Memory B cell (primary cell): ENCODE measurements around the gene TRABD2B.
A peak's percentile ranks its signal among the peaks of the same experiment; 100 is the strongest.

Experiments used
- ATAC-seq: fragments of 150-1000 bp; cut with Tn5 transposase; 2 replicates; pipeline ENCODE4 v1.10.0; 2021; ENCODE audit warnings: low read depth, mild to moderate bottlenecking, moderate library complexity
- DNase-seq, 2 donors: peaks; one replicate each; pipeline ENCODE4 v3.0.0; 2022; ENCODE audit warnings: low spot score in 2 of 2
- H3K27ac Mint-ChIP-seq: one replicate; pipeline ENCODE4 v1.8.0; 2022; ENCODE audit warnings: mild to moderate bottlenecking, moderate library complexity, mixed read lengths
- H3K27me3 Mint-ChIP-seq: one replicate; pipeline ENCODE4 v1.8.0; 2022; ENCODE audit warnings: mixed read lengths
- H3K36me3 Mint-ChIP-seq: one replicate; pipeline ENCODE4 v1.8.0; 2022; ENCODE audit warnings: mild to moderate bottlenecking, mixed read lengths
- H3K4me1 Mint-ChIP-seq: one replicate; pipeline ENCODE4 v1.8.0; 2022; ENCODE audit warnings: mixed read lengths
- H3K4me3 Mint-ChIP-seq: one replicate; pipeline ENCODE4 v1.8.0; 2022; ENCODE audit warnings: mild to moderate bottlenecking, moderate library complexity, mixed read lengths
- H3K9me3 Mint-ChIP-seq: one replicate; pipeline ENCODE4 v1.8.0; 2022; ENCODE audit warnings: mixed read lengths

Gene TRABD2B

DNA sequence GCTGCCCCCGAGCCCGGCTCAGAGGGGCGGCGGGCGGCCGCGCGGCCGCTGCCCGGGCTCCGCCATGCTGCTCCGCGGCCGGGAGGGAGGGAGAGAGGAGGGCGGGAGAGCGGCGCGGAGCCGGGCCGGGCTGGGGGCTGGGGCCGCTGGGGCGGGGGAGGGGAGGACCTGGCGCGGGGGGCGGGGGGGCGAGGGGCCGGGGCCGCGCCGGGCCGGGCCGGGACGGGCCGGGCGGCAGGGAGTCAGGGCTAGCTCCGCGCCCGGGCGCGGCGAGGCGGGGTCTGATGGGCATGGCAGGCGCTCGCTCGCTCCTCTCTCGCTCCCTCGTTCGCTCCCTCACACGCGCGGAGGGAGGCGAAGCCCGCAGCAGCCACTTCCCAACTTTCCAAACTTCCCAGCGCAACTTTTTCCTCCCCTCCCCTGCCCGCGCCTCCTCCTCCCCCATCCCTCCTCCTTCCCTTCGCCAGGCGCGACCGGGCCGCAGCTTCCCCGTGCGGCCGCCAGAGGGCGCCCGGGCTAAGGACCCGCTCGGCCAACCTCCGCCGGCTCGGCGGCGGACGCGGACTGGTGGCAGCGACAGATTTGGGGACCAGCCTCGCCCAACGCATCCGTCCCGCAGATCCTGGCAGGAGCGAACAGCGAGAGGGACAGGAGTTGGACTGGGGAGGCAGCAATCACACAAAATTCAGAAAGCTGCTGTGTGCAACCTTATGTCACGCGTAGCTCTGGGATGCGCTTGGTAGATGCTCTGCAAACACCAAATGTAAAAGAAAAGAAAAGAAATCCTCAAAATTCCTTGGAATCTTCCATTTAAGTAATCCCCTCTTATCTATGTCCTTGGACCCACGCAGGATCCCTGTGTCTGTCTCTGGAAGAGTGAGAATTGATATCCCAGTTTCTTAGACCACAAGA is at the start of gene TRABD2B:
Gene TRABD2B (minus strand): TSS at position 97 of the 912 bp plus-strand sequence.
- Mint-ChIP-seq H3K27ac (no peak within 1 kb of the TSS), H3K27me3 (peaks cover 30% of the 10 kb centered on the region), H3K4me3 (peak within 1 kb of the TSS; percentile 70), H3K9me3 (no peaks in the 10 kb centered on the region), H3K36me3 (peaks cover 4% of the 10 kb centered on the region), H3K4me1 (peaks cover 7% of the 10 kb centered on the region)
- DNase-seq (peak; percentile 62 to 83), ATAC-seq (peak; percentile 73)

DNA sequence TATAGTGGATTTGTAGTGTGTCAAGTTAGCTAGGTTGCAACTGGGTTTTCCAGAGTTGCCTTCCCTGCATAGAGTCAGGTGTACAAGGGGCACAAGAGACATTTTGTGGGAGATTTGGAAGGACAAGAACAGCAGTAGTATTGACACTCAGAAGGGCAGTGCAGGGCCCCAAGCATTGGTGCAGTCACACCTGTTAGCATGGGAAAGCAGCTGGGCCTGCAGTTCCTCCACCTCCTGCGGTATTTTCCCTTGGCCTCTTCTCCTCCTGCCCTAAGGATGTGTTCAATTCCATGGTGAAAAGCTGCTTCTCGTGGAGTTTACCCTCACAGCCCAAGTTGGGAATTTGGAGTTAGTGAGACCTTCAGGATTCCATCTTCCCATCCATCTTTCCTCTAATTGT is 47.1 kb upstream of the TRABD2B start:
- peaks cover 2% of the 10 kb centered on the region for H3K4me1 Mint-ChIP-seq

DNA sequence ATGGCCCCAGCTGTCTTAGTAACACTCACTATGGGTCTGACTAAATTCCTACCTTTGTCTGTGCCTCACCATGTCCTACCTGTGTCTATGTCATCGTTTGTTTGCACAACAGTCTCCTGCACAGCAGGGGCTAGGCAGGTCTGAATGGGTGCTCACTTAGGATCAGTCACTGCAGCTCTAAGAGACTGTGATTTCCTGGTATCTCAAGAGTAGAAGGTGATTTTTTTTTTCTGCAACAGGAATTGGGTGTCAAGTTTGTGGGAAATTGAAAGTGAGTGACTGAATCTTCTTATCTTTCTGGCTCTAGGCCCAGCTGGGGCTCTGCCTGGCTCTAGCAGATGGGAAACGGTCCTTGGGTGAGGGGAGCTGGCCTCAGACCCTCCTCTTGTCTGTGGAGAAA is 46.4 kb upstream of the TRABD2B start:
- H3K4me1 Mint-ChIP-seq, result peaks cover 2% of the 10 kb centered on the region

More for the DNA sequence above, 47.1 kb upstream of the TRABD2B start:
- no peaks in the 10 kb centered on the region for H3K36me3 Mint-ChIP-seq
- DNase-seq (no peak), ATAC-seq (no peak)
- peaks cover 1% of the 10 kb centered on the region for H3K9me3 Mint-ChIP-seq
- H3K27ac Mint-ChIP-seq, result no peak overlapping the region
- H3K4me3 Mint-ChIP-seq, result no peak overlapping the region
- H3K27me3 Mint-ChIP-seq, result peaks cover 11% of the 10 kb centered on the region

DNA sequence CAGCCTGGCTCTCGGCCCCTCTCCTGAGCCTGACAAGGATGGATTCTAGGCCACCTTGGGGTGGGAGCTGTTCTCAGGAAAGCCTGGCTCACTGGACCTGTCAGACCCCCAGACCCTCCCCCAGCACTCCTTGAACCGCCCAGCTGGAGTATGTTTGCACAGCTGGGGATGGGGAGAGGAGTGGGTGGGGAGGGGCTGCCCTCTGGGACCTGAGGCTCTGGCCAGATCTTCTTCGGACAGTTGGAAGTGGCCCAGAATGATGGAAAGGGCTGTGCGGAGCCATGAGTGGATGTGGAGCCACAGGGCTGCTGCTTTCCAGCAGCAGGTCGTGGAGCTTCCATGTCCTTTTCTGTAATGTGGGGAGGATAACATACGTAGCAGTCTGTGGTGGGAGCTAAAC is 43.0 kb upstream of the TRABD2B start:
- H3K36me3 Mint-ChIP-seq, result no peaks in the 10 kb centered on the region
- no peak overlapping the region for H3K4me3 Mint-ChIP-seq
- DNase-seq (no peak), ATAC-seq (no peak)
- H3K4me1 Mint-ChIP-seq, result peaks cover 2% of the 10 kb centered on the region
- H3K9me3 Mint-ChIP-seq, result no peaks in the 10 kb centered on the region
- peaks cover 14% of the 10 kb centered on the region for H3K27me3 Mint-ChIP-seq
- H3K27ac Mint-ChIP-seq, result no peak overlapping the region

More for the DNA sequence above, 46.4 kb upstream of the TRABD2B start:
- DNase-seq, result no peak
- no peak for ATAC-seq
- Mint-ChIP-seq H3K36me3 (no peaks in the 10 kb centered on the region), H3K27ac (no peak overlapping the region), H3K27me3 (peaks cover 11% of the 10 kb centered on the region), H3K9me3 (peaks cover 1% of the 10 kb centered on the region), H3K4me3 (no peak overlapping the region)

DNA sequence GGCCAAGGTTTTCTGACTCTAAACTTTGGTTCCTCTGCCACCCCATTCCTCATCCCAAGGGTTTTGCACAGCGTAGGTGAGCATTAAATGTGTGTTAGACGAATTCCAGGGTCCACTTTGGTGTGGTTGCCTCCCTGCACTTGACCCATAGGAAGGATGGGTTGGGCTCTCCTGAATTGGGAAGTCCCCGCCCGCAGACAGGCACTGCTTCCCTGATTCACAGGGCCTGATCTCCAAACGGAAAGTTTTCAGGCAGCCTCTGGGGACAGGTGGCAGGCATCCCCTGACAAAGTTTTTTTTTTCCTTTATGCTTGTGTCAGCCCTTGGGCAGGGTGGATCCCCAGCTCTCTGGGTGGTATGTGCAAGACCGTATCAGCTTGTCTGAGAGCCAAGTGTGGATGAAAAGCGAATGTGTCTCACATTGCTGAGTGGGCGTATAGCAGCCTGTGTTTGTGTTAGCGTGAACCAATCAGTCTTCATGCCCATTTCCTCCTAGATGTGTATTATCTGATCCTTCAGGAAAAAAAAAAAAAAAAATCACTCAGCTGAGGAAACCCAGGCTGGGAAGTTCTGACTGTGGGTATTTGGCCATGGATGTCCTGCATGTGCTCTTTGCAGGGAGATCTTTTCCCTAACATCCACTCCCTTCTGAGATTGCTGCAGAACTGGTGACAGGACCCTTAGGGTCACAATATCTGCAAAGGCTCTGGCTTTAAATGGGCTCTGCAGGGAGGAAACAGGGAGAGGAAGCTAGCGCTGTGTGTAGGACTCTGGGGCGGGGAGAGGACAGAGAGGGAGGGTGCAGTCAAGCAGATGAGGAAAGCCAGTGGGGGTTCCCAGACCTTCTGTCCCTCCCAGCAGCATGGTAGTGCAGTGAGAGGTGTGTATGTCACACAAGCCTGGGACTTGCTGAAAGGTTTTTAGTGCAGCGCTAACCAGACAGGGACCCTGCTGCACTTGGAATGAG is 42.2 kb upstream of the TRABD2B start:
- H3K4me3 Mint-ChIP-seq, result no peak overlapping the region
- H3K27me3 Mint-ChIP-seq, result peaks cover 14% of the 10 kb centered on the region
- ATAC-seq (no peak), DNase-seq (no peak)
- H3K9me3 Mint-ChIP-seq, result no peaks in the 10 kb centered on the region
- H3K4me1 Mint-ChIP-seq, result peaks cover 2% of the 10 kb centered on the region
- H3K27ac Mint-ChIP-seq, result no peak overlapping the region
- no peaks in the 10 kb centered on the region for H3K36me3 Mint-ChIP-seq

DNA sequence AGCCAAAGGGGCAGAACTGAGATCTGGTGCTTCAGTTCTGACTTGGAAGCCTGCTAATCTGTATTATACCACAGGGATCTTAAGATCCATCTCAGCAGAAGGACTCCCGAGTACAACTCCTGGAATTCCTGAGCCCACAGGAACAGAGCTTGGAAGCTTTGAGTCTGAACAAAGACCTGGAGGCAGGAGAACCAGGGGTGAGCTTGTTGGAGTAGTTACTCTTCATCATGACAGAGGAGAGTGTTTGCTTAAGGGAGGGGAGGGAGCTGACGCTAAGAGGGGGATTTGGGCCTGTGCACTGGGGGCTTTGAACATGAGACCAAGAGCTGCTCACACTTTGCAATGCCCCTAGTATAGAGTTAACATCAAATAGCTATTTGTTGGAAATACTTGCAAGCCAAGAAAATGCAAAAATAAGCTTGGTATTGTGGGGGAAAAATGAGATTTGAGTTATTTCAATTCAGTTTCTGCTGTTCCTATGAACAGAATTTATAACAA is 41.1 kb upstream of the TRABD2B start:
- Mint-ChIP-seq H3K27ac (no peak overlapping the region), H3K4me1 (peaks cover 2% of the 10 kb centered on the region), H3K27me3 (peaks cover 14% of the 10 kb centered on the region), H3K36me3 (no peaks in the 10 kb centered on the region), H3K9me3 (no peaks in the 10 kb centered on the region), H3K4me3 (no peak overlapping the region)
- ATAC-seq (no peak), DNase-seq (no peak)

DNA sequence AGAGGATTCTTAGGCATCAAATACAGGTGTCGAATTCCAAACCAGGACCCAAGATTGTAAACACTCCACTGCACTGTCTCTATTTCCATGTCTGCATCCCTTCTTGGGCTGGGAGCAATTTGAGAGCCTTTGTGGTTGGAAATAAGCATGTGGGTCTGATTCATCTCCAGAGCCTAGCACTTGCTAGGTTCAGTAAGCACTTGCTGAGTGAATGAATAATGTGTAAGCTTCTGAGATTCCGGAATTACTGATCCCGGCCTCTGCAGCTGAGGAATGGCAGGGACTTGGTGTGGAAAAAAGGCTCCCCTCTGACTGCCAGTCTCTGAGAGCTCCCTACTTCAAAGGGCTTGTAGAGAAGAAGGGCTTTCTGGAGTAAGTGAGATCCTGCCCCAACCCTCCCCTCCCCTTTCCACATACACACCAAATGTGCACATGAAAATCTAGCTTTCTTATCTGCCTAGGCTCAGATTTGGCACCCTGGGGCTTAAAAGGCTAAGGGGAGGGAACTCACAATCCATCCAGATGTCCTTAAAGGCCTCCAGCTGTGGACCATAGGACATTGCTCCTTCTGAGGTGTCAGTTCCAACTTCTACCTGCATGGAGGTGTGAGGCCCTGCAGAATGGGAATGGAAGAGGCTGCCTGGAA is 39.6 kb upstream of the TRABD2B start:
- DNase-seq, result no peak
- Mint-ChIP-seq H3K9me3 (no peaks in the 10 kb centered on the region), H3K4me3 (no peak overlapping the region), H3K27me3 (peaks cover 14% of the 10 kb centered on the region), H3K4me1 (peaks cover 2% of the 10 kb centered on the region), H3K27ac (no peak overlapping the region), H3K36me3 (no peaks in the 10 kb centered on the region)
- no peak for ATAC-seq

DNA sequence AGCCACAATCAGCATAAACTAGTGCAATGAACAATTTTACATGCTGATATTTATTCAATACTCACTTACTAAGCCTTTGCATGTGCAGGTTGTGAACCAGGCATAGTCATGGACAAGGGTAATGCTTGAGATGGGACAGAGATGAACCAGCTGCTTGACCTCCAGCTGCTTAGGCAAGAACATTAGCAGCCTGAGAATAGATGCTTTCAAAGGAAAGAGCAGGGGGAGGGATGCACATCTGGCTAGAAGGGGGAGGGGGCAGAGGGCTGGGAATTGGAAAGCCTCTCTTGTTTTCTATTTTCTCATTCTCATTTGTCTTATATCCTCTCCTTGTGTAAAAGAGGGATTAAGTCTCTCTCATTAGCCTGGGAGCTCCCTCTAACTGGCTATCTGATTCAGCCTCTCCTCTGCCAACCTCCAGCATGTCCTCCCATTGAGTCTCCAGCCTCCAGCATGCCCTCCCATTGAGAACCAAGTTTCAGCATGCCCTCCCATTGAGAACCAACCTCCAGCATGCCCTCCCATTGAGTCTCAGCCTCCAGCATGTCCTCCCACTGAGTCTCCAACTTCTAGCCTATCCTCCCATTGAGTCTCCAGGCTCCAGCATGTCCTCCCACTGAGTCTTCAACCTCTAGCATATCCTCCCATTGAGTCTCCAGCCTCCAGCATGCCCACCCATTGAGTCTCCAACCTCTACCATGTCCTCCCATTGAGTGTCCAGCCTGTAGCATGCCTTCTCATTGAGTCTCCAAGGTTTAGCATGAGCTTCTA is 38.4 kb upstream of the TRABD2B start:
- ATAC-seq (no peak), DNase-seq (no peak)
- Mint-ChIP-seq H3K4me3 (no peak overlapping the region), H3K9me3 (no peaks in the 10 kb centered on the region), H3K36me3 (no peaks in the 10 kb centered on the region), H3K4me1 (peaks cover 2% of the 10 kb centered on the region), H3K27ac (no peak overlapping the region), H3K27me3 (peaks cover 15% of the 10 kb centered on the region)

DNA sequence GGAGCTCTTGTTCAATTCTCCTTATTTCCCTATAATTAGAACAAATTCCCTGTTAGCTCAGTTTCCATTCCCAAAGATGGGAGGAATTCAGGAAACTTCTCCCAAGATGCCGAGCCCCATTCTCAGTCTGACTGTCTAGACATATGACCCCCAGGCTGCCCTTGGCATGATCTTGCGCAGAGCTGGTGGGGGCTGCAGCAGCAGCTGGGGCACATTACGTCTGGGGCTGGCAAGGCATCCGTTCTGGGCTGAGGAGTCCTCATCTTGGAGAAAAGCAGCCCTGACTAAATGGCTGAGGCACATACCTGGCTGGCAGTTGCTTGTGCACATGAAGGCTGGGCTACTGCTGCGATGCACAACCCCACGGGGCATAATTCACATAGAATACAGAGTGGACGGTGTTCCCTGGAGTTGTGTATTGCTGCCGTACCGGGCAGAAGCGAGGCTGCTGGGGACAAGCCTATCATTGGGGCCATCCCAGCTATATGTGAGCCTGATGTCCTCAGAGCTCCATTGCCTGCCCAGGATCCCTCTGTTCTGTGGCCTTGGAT is 36.4 kb upstream of the TRABD2B start:
- no peaks in the 10 kb centered on the region for H3K9me3 Mint-ChIP-seq

DNA sequence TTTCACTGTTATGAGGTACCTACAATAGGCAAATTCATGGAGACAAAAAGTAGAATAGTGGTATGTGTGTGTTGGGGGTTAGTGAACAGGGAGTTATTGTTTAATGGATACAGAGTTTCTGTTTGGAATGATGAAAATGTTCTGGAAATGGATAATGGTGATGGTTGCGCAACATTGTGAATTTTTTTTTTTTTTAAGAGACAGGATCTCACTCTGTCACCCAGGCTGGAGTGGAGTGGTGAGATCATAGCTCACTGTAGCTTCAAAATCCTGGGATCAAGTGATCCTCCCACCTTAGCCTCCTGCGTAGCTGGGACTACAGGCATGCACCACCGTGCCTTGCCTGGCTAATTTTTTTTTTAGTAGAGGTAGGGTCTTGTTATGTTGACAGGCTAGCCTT is 34.5 kb upstream of the TRABD2B start:
- no peak overlapping the region for H3K27ac Mint-ChIP-seq
- H3K4me1 Mint-ChIP-seq, result no peaks in the 10 kb centered on the region
- no peaks in the 10 kb centered on the region for H3K36me3 Mint-ChIP-seq
- H3K9me3 Mint-ChIP-seq, result no peaks in the 10 kb centered on the region
- DNase-seq (no peak), ATAC-seq (no peak)
- peaks cover 12% of the 10 kb centered on the region for H3K27me3 Mint-ChIP-seq
- H3K4me3 Mint-ChIP-seq, result no peak overlapping the region

More for the DNA sequence above, 36.4 kb upstream of the TRABD2B start:
- no peak overlapping the region for H3K4me3 Mint-ChIP-seq
- no peaks in the 10 kb centered on the region for H3K4me1 Mint-ChIP-seq
- H3K36me3 Mint-ChIP-seq, result no peaks in the 10 kb centered on the region
- no peak for ATAC-seq
- H3K27me3 Mint-ChIP-seq, result peaks cover 15% of the 10 kb centered on the region
- no peak overlapping the region for H3K27ac Mint-ChIP-seq
- no peak for DNase-seq

DNA sequence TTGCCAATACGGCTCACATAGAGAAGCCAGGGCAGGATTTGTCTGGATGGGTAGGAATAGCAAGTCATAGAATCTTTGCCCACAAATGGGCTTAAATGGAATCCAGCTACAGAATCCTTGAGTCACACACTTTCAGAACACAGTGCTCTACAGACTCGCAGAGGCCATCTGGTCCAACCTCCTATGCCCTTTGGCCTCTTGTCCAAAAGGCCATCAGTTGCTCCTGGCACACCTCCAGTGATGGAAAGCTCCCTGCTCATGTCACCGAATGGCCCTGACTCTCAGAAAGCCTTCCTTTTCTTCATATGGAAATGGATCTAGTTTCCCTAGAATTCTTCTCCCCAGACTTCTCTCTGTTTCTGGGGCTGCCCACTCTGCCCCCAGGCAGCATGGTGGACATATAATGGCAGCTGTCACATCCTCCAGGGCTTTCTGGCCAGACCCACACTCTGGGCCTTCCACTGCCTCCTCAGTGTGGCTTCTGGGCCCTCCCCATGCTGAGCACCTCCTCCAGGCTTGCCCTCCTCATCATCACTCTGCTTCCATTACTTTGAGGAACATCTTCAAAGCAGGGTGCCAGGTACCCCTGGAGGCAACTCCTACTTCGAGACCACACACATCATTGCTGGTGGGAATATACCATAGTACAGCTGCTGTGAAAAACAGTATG is 33.6 kb upstream of the TRABD2B start:
- Mint-ChIP-seq H3K27ac (no peak overlapping the region), H3K27me3 (peaks cover 11% of the 10 kb centered on the region), H3K4me3 (no peak overlapping the region), H3K4me1 (no peaks in the 10 kb centered on the region), H3K9me3 (no peaks in the 10 kb centered on the region), H3K36me3 (no peaks in the 10 kb centered on the region)
- DNase-seq (no peak), ATAC-seq (no peak)

DNA sequence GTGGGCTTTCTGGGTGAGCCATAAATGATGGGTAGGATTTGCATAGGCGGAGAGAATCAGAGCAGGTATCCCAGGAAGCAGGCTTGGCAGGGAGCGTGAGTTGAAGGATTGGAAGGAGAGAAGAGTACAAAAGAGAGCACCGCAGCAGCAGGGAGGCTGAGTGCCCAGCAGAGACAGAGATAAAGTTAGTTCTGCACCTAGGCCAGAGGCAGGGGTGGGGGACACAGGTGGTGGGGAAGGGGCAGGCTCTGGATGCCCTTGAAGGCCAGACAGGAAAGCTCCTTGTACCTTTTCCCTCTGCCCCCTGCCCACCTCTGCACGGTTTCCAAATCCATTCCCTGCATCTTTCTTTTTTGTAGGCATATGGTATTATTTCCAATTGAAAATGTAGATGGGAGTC is 33.0 kb upstream of the TRABD2B start:
- peaks cover 8% of the 10 kb centered on the region for H3K27me3 Mint-ChIP-seq
- no peak overlapping the region for H3K4me3 Mint-ChIP-seq
- no peaks in the 10 kb centered on the region for H3K36me3 Mint-ChIP-seq
- no peak overlapping the region for H3K27ac Mint-ChIP-seq
- no peaks in the 10 kb centered on the region for H3K9me3 Mint-ChIP-seq
- no peaks in the 10 kb centered on the region for H3K4me1 Mint-ChIP-seq
- no peak for DNase-seq
- ATAC-seq, result no peak
